Activated CD8-positive, alpha-beta memory T cell treated with anti-CD3 and anti-CD28 coated beads, Interleukin-2, amount 50 U/mL, for 24 hours (primary cell): ENCODE data around the gene GLT8D1.
A peak's percentile ranks its signal among the peaks of the same experiment; 100 is the strongest.
"Not testable (repeated sequence)": the region's sequence is repeated elsewhere in the genome, so short reads cannot be mapped to it uniquely, and the experiment has no call there.

ENCODE experiments used
- DNase-seq: peaks from one replicate; pipeline ENCODE4 v3.0.0-alpha.2; 2020; ENCODE audit errors: extremely low read depth

GLT8D1 gene

DNA sequence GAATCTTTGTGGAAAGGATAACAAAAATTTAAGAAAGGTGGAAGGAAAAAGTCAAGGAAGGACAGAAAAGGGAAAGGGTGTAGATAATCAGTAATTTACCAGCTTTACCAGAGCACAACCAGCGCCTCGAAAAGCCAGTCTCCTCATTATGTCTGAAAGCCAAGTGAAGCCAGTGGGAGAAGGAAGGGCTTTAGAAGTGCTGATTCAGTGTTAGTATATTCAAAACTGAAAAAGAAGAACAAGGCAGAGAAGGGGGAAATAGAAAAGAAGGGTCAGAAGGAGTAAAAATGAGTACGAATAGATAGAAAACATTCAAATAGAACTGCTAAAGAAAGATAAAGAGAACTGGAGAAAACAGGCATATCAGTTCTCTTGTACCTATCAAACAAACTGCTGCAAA is 24.0 kb downstream of the GLT8D1 start:
- no peak for DNase-seq

DNA sequence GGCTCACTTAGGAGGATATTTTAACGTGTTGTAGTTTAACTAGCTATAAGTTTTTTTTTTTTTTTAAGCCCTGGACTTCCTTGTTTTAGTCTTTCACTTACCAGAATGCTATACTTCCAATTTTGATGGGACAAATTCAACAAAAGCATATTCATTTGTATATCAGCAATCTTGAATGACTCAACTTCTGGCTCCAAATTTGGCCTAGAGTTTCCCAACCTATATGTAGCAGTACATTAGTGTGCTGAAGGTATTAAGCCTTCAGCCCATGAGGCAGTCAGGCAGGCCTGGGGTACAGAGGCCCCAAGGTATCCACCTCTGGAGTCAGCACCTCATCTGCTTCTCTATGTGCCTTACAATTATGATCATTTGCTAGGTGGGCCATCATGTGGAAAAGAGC is 25.8 kb downstream of the GLT8D1 start:
- DNase-seq = no peak

DNA sequence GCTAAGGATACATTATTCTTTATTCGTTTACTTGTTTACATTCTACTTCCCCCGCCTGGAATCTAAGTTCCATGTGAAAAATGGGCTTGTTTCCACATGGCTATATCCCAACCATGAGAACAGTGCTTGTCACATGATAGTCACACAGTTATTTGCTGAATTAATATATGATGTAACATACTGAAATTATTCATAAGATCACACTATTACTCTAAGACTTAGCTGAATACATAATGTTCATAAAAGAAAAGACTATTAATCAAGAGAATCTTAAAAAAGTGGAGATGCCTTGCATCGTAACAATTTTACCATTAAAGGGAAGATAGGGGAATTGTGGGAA is 26.4 kb downstream of the GLT8D1 start:
- DNase-seq = no peak

DNA sequence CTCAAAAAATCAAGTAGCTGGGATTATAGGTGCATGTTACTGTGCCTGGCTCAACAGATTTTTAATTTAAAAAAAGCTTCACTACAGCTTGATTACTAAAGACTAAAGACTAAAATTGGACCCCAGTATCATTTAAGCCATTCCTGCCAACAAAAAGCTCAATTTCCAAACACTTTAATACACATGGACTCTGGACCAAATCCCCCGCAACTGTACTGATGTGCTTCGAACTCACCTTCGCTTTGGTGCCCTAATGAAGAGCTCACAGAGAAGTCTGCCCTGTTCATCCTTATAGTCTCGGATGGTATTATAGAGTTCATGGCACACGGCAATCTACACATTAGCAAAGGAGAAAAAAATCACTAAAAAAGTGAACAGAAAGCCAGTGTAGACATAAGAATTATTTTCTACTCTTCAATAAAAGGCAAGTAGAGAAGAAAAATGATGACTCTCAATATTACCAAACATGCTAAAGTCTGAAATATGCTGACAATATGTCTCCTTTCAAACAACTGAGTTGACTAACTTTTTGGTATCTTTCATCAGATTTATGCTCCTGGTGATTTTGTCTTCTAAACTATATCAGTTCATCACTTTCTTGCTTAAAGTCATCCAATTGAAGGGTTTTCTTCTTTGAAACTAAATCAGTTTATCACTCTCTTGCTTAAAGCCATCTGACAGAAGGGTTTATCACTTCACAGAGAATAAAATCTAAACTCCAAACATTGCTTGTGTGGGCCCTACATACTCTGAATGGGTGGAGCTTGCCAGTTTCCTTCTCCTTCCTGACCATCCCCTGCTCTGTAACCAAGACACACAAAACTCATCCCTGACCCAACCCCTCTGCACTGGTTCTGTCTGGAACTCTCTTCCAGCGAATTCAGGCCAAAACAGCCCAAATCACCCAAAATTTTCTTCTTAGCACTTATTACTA is 27.1 kb downstream of the GLT8D1 start:
- no peak for DNase-seq

DNA sequence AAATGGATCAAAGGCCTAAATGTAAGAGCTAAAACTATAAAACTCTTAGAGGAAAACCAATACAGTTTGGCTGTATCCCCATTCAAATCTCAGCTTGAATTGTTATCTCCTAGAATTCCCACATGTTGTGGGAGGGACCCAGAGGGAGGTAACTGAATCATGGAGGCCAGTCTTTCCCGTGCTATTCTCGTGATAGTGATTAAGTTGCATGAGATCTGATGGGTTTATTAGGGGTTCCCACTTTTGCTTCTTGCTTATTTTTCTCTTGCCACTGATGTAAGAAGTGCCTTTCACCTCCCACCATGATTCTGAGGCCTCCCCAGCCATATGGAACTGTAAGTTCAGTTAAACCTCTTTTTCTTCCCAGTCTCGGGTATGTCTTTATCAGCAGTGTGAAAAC is 29.4 kb downstream of the GLT8D1 start:
- DNase-seq = not testable (repeated sequence)

DNA sequence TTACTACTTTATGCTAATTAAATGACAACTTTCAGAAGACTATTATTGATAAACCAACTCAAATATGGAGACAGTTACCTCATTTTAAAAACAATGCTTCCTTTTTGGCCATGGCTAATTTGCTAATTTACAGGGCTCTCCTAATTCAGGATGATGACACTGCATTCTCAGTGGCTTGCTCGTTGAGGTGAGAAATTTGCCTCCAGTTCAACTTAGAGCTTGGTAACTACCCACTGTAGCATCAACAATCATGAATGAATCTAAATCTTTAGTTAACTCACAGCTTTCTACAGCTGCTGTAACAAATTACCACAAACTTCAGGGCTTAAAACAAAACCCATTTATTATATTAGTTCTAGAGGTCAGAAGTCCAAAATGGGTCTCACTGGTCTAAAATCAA is 33.9 kb downstream of the GLT8D1 start:
- DNase-seq = no peak

DNA sequence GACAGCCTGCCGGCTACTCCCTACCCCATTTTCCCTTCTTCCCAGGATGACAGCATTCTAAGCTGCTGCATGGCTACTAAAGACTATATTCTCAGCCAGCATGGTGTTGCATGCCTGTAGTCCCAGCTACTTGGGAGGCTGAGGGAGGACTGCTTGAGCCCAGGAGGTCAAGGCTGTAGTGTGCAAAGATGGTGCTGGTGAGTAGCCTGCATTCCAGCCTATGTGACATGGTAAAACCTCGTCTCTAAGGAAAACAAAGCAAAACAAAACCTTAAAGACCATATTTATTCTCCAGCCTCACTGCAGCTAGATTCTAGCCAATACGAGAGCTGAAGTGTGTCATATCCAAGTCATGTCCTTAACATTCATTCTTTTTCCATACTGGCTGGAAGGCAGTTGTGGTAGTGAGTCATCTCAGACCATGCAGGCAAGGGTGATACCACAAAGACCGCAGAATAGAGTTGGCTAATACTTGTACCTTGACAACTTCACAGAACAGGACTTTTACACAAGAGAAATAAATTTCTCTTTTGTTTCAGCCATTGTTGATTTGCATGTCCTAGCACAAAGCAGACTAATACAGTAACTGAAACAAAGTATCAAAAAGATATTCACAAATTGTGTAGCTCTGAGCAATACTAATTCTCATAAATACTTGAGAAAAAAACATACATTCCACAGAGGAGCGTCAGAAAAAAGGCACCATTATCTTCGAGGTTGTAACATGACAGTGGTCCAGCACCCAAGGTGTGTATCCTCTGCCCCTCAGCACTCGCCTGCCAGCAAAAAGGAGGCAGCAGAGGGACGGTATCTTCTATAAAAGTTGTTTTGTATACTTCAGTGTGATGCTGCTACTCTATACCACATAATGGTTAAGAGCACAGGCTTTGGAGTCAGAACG is 34.7 kb downstream of the GLT8D1 start:
- peak; percentile 21 for DNase-seq

DNA sequence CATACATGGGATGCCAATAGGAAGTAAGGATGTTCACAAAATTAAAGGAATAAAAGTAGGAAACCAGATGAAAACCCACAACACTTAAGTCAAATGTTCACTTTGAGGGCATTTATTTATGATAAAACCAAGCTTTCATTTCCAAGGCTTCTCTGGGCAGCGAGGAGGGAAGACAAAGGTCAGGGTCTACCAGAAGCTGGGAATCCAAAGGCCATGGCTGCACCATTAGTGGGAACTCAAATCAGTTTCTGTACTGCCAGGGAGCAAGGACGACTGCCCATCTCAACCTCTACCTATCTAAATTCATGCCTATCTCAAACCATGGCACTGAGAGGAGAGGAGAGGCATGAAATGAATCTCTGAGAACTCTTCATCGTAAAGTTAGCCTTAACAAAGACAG is 42.5 kb downstream of the GLT8D1 start:
- no peak for DNase-seq

DNA sequence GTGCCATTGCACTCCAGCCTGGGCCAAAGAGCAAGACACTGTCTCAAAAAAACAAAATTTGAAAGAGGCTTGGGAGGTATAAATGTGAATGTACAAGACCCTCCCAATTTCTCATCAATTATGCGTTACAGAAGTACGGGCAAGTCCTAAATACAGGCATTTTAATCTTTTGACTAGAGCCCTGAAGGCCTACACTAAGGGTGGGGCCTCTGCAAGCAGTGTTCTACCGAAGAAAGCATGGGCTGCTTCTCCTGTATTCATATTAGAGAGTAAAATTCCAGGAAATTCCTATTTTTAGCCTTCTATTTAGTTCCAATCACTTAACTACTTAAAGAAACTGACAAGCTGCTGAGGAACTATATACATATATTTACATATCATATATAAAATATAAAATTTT is 45.5 kb downstream of the GLT8D1 start:
- DNase-seq = no peak

DNA sequence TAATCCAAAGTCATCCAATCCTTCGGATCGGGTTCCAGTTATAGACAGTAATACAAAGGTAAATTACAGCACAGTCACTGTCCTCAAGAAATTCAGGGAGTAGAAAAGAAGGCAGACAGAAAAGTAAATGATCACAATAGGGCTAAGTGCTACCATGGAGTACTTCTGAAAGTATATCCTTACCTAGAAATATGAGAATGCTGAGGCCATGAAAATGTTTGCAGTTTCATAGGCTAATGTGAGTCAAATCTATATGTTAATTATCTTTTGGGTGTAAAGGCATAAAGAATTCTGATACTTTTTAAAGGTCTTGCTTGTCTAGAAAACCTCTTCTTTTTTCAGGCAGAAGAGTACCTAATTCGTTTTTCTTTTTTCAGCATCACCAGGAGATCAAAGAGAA is 49.7 kb downstream of the GLT8D1 start:
- no peak for DNase-seq

DNA sequence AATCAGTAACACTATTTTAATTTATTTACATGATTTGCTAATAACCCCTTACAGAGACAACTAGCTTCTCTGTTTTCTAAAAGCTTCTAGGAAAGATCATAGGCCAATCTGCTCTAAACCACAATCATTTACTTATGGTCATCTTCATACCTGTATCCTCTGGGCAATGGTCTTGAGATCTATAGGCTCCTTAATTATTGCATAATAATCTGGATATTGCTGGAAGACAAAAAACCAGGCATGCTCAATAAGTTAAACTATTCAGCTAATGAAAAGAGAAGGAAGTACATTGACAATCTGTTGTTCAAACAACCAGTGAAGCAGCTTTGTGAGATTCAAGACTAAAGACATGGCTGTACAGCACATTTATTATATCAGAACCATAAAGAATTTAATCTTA is 54.0 kb downstream of the GLT8D1 start:
- no peak for DNase-seq

DNA sequence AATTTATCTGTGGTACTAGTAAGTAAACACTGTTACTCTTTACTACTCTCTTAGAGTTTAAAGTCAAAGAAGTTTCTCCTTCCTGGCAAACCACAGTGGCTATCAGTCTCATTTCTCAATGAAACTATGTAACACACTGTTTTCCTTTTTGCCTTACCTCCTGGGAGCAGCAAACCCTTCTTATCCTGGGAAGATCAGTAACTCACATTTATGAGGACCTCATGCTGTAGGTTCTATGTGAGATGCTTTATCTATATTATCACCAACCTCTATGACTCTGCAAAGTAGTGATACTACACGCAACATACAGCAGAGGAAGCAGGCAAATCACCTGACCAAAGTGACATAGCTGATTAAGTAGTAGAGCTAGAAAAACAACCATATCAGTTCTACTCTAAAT is 55.2 kb downstream of the GLT8D1 start:
- DNase-seq = no peak

DNA sequence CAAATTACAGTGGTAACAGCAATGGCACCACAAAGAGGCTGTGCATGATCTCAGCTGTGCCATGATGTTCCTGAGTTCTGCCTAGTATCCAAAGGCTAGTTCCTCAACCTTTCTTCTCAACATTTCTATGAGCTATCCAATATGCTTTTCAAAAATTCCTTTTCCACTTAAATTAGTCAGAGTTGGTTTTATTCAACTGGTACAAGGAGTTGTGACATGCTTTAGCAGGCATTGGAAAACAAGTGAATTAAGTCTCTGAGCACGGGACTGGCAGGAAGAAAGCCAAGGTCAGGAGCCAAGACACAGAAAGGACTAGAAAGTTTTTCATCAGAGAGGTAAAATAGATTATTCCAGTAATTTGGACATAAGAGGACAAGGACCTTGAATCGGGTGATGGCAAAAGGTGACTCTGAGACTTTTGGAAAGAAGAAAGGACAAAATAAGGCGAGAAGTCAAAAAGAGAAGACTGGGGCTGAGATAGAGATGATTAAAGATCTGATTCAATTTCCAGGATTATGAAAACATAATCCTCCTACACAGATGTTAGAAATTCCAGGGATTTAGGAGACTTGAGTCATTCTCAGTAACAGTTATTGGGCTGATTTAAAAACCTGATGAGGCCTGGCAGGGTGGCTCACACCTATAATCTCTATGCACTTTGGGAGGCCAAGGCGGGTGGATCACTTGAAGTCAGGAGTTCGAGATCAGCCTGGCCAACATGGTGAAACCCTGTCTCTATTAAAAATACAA is 56.0 kb downstream of the GLT8D1 start:
- DNase-seq = no peak

DNA sequence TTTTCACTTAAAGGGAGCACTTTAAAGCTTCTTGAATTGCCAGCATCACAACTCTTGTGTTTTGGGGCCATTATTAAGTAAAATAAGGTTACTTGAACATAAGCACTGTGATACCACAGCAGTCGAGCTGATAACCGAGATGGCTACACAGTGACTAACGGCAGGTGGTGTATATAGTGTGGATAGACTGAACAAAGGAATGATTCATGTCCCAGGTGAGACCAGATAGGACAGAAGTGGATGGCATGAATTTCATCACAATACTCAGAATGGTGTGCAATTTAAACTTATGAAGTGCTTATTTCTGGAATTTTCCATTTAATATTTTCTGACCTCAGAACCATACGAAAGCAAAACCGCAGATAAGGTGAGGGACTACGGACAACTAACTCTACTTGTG is 60.0 kb downstream of the GLT8D1 start:
- DNase-seq = no peak
